ENCODE data around the gene ERBIN. TPM values are rescaled to one million over a fixed set of nuclear protein-coding genes. Genes with fewer than 3 reads are reported as not detected.

ERBIN gene
- total and polyA plus RNA-seq, 9 of the 15 experiments (the other 6 are each of a cell fraction or from before 2014, with no cell fraction given) = 11.9 to 72.8 (median 41.7) TPM

DNA sequence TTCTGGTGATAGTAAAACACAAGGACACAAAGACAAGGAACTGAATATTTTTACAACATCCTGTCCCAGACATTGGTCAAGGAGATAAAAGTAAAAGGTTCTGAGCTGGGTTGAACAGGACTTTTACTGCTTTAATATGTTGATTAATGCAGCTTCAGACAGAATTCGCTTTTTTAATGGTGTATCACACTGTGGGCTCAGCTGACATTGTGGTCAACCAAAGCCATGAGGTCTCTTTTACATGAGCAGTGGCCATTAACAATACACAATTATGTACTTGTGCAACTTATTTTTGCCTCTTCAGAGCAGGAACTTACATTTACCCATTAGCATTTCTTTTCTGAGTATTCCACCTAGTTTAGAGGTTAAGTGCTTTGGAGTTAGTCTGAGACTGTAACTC, 22.8 kb upstream of the ERBIN start:
- no peak for DNase-seq (ENCODE audit: extremely low read depth in 1 of 4, low spot score in 3 of 4)
- in situ Hi-C loops (cut with MboI) = no loop called here
- FAIRE-seq = no peak
- peaks cover 0 to 4% of the 10 kb centered on the region in 2 experiments; a peak in 1 of 5 replicates for H3K4me1 ChIP-seq (replicated peaks in 1 of 2; ENCODE audit: control insufficient read depth in 2 of 2, insufficient read depth in 2 of 2, low read length in 2 of 2)
- WGBS (ENCODE audit: insufficient coverage, low coverage, missing lambda C conversion rate) = 28% methylated on average over 1 of the region's 1 CpG
- 0 out of 2 replicates have a peak overlapping the region, but pooled peaks have one; percentile 9 for H2AFZ ChIP-seq (ENCODE audit: low read depth, low read length)
- H3K79me2 ChIP-seq (ENCODE audit: control insufficient read depth, insufficient read depth, low read length) = no peaks in the 10 kb centered on the region
- no peaks in the 10 kb centered on the region for H3K9me3 ChIP-seq (replicated peaks; ENCODE audit: control insufficient read depth, insufficient read depth, low read depth, low read length)
- H3K4me2 ChIP-seq (ENCODE audit: insufficient read depth, low read length) = no peak overlapping the region
- no peaks in the 10 kb centered on the region for H3K36me3 ChIP-seq (ENCODE audit: control insufficient read depth, insufficient read depth, low read length)
- no peak overlapping the region for H3K9ac ChIP-seq (ENCODE audit: insufficient read depth in 1 of 2, low read depth in 2 of 2, low read length in 2 of 2)
- H3K27me3 ChIP-seq (ENCODE audit: control insufficient read depth in 2 of 2, insufficient read depth in 2 of 2, low read length in 2 of 2) = no peaks in the 10 kb centered on the region
- H3K9me1 ChIP-seq (ENCODE audit: control insufficient read depth, insufficient read depth, low read length) = no peaks in the 10 kb centered on the region
- no TSS peak for BruUV-seq (replicated peaks)
- no peak overlapping the region for H3K4me3 ChIP-seq
- intact Hi-C loops (cut with micrococcal nuclease) = no loop called here
- CTCF ChIA-PET (ENCODE audit: low intra/inter-chr PET ratio) = no interaction called here
- no peak for ATAC-seq
- H4K20me1 ChIP-seq (replicated peaks; ENCODE audit: control insufficient read depth, insufficient read depth, low read length) = no peaks in the 10 kb centered on the region
- TF ChIP-seq MLLT1 (IDR thresholded peaks at IDR 0.05) (no peak), ASH1L (IDR thresholded peaks at IDR 0.05; ENCODE audit: borderline replicate concordance, low read depth, partially characterized antibody) (no peak), ZNF354B (CRISPR knock-in tag; IDR thresholded peaks at IDR 0.05) (no peak), RBM39 (optimal IDR thresholded peaks at IDR 0.05; ENCODE audit: low read depth, low read length) (no peak), MAZ (CRISPR knock-in tag; conservative IDR thresholded peaks at IDR 0.05 in 1 of 2, IDR thresholded peaks at IDR 0.05 in 1 of 2) (no peak), ZNF41 (CRISPR knock-in tag; conservative IDR thresholded peaks at IDR 0.05) (no peak), SMARCA5 (IDR thresholded peaks at IDR 0.05) (no peak), ZSCAN32 (CRISPR knock-in tag; IDR thresholded peaks at IDR 0.05) (no peak), FOXA1 (IDR thresholded peaks at IDR 0.05; ENCODE audit: borderline replicate concordance) (no peak), KLF16 (IDR thresholded peaks at IDR 0.05) (no peak), SAFB2 (IDR thresholded peaks at IDR 0.05; ENCODE audit: borderline replicate concordance, low read depth, low read length, severe bottlenecking) (no peak), TRIM28 (IDR thresholded peaks at IDR 0.05) (no peak), ZNF311 (CRISPR knock-in tag; IDR thresholded peaks at IDR 0.05) (no peak), FOXK1 (CRISPR knock-in tag; IDR thresholded peaks at IDR 0.05; ENCODE audit: borderline replicate concordance) (no peak), TCF3 (CRISPR knock-in tag; IDR thresholded peaks at IDR 0.05) (no peak), RFX7 (CRISPR knock-in tag; IDR thresholded peaks at IDR 0.05) (no peak), JUND (IDR thresholded peaks at IDR 0.05; ENCODE audit: borderline replicate concordance, low read depth, low read length) (no peak), JUND (tag; IDR thresholded peaks at IDR 0.05; ENCODE audit: borderline replicate concordance, low read depth, low read length) (no peak), TCF7L2 (IDR thresholded peaks at IDR 0.05; ENCODE audit: low read depth, low read length) (no peak), NFE2L1 (tag; IDR thresholded peaks at IDR 0.05; ENCODE audit: borderline replicate concordance, low read depth) (no peak), NFYB (IDR thresholded peaks at IDR 0.05; ENCODE audit: extremely low read depth, insufficient read length) (no peak)
- no peak overlapping the region for H3K27ac ChIP-seq (ENCODE audit: extremely low read depth, low read depth, low read length)
- POLR2A ChIA-PET = interaction anchor here (0.6 to 1.4 kb wide), 2 partner anchors 9 to 11 kb away, joined by 3 read pairs; no protein-coding TSS in a partner anchor

Data from K562 (cell line).